IMR-90 (cell line): ENCODE measurements around the gene CLIC4. TPM values are rescaled to one million over a fixed set of nuclear protein-coding genes. Genes with fewer than 3 reads are reported as not detected.
A peak's percentile ranks its signal among the peaks of the same experiment; 100 is the strongest.

Source experiments
- ATAC-seq: fragments of 200-7000 bp; cut with Tn5 transposase; 2 replicates; pipeline ENCODE4 v1.9.1; 2020; ENCODE audit warnings: low read depth, mild to moderate bottlenecking, moderate library complexity
- BruUV-seq: library from RNA; stranded (reverse); fragments of 400-500 nt; replicated peaks from 2 replicates; lab custom pipeline; 2021; lab: Mats Ljungman, UMichigan
- CTCF ChIA-PET: fragments of 300-600 bp; formaldehyde crosslinking; extraction: SDS; loops from one replicate; lab custom pipeline; 2021; ENCODE audit warnings: antibody characterized with exemption; lab: Yijun Ruan, JAX
- POLR2A ChIA-PET: fragments of 300-600 bp; sonication (Branson Sonifier 250); formaldehyde crosslinking; loops from one replicate; lab custom pipeline; 2022; ENCODE audit warnings: antibody characterized with exemption; ENCODE audit not compliant: unreplicated experiment; lab: Charles Lee
- DNase-seq: peaks from one replicate; pipeline ENCODE4 v3.0.0; 2013
- H2AFZ ChIP-seq: replicated peaks from 2 replicates; pipeline ENCODE3; 2013; ENCODE audit warnings: low read length, mild to moderate bottlenecking; ENCODE audit not compliant: poor library complexity
- H2AK5ac ChIP-seq: 2 replicates; pipeline ENCODE4 v1.6.1; 2013; ENCODE audit warnings: low read depth, low read length, inconsistent platforms
- H2AK9ac ChIP-seq: replicated peaks from 2 replicates; pipeline ENCODE3; 2013; ENCODE audit warnings: mild to moderate bottlenecking, low read depth, low read length, moderate library complexity; ENCODE audit not compliant: poor library complexity
- H2BK120ac ChIP-seq: 2 replicates; pipeline ENCODE4 v1.6.1; 2013; ENCODE audit warnings: low read depth, low read length, inconsistent platforms
- H2BK15ac ChIP-seq: 3 replicates; pipeline ENCODE4 v1.6.1; 2013; ENCODE audit warnings: low read depth, low read length, inconsistent platforms
- H2BK20ac ChIP-seq: 2 replicates; pipeline ENCODE4 v1.6.1; 2013; ENCODE audit warnings: low read depth, mild to moderate bottlenecking, inconsistent platforms, low read length, moderate library complexity
- H2BK5ac ChIP-seq: 2 replicates; pipeline ENCODE4 v1.6.1; 2013; ENCODE audit warnings: mild to moderate bottlenecking, low read depth, low read length, inconsistent platforms; ENCODE audit not compliant: poor library complexity, severe bottlenecking
- H3K14ac ChIP-seq: replicated peaks from 2 replicates; pipeline ENCODE4 v1.6.1; 2013; ENCODE audit warnings: low read depth, low read length, inconsistent platforms
- H3K18ac ChIP-seq: 2 replicates; pipeline ENCODE4 v1.6.1; 2013; ENCODE audit warnings: low read depth, low read length, control low read depth
- H3K23ac ChIP-seq: 2 replicates; pipeline ENCODE4 v1.6.1; 2013; ENCODE audit warnings: low read depth, low read length, inconsistent platforms
- H3K27ac ChIP-seq: 2 replicates; pipeline ENCODE4 v1.5.1; 2013; ENCODE audit warnings: mild to moderate bottlenecking, control low read depth, low read length; ENCODE audit not compliant: insufficient read depth
- H3K27me3 ChIP-seq: 2 replicates; pipeline ENCODE4 v1.6.1; 2013; ENCODE audit warnings: low read length; ENCODE audit not compliant: control insufficient read depth, insufficient read depth
- H3K36me3 ChIP-seq: 2 replicates; pipeline ENCODE4 v1.6.1; 2013; ENCODE audit warnings: low read length, mixed read lengths; ENCODE audit not compliant: control insufficient read depth, insufficient read depth
- H3K4ac ChIP-seq: 2 replicates; pipeline ENCODE4 v1.6.1; 2013; ENCODE audit warnings: low read depth, low read length, inconsistent platforms
- H3K4me1 ChIP-seq: 2 replicates; pipeline ENCODE4 v1.6.1; 2013; ENCODE audit warnings: low read length, mixed read lengths; ENCODE audit not compliant: control insufficient read depth, insufficient read depth
- H3K4me2 ChIP-seq: 2 replicates; pipeline ENCODE4 v1.6.1; 2013; ENCODE audit warnings: low read depth, mild to moderate bottlenecking, control low read depth, low read length, moderate library complexity
- H3K4me3 ChIP-seq: 2 replicates; pipeline ENCODE4 v1.5.1; 2013; ENCODE audit warnings: low read depth, mild to moderate bottlenecking, control low read depth, low read length, moderate library complexity; ENCODE audit not compliant: insufficient read depth
- H3K56ac ChIP-seq: 2 replicates; pipeline ENCODE4 v1.6.1; 2013; ENCODE audit warnings: low read length, inconsistent platforms; ENCODE audit not compliant: insufficient read depth; ENCODE audit errors: extremely low read depth
- H3K79me1 ChIP-seq, 2 experiments: 2 replicates each; pipeline ENCODE4 v1.6.1; 2013; ENCODE audit warnings: low read length in 2 of 2, inconsistent platforms in 1 of 2, low read depth in 1 of 2
- H3K9ac ChIP-seq: 2 replicates; pipeline ENCODE4 v1.6.1; 2013; ENCODE audit warnings: low read depth, low read length, control low read depth
- H3K9me1 ChIP-seq: 2 replicates; pipeline ENCODE4 v1.6.1; 2013; ENCODE audit warnings: low read length, inconsistent platforms; ENCODE audit not compliant: insufficient read depth
- H3K9me3 ChIP-seq: 2 replicates; pipeline ENCODE4 v1.6.1; 2013; ENCODE audit warnings: low read length; ENCODE audit not compliant: control insufficient read depth, insufficient read depth
- H4K20me1 ChIP-seq: 2 replicates; pipeline ENCODE4 v1.6.1; 2013; ENCODE audit warnings: low read length, inconsistent platforms; ENCODE audit not compliant: insufficient read depth
- H4K5ac ChIP-seq: 2 replicates; pipeline ENCODE4 v1.6.1; 2013; ENCODE audit warnings: mild to moderate bottlenecking, low read depth, low read length, control low read depth
- H4K8ac ChIP-seq, 2 experiments: 2 replicates each; pipeline ENCODE4 v1.6.1; 2013; ENCODE audit warnings: low read depth in 2 of 2, low read length in 2 of 2, control low read depth in 1 of 2, inconsistent platforms in 1 of 2
- H4K91ac ChIP-seq: 2 replicates; pipeline ENCODE4 v1.6.1; 2013; ENCODE audit warnings: low read depth, low read length, inconsistent platforms; ENCODE audit not compliant: insufficient read depth
- NFE2L2 ChIP-seq: fragments of 150-350 bp; IDR thresholded peaks from 2 replicates; pipeline ENCODE4 v1.6.1; 2016; ENCODE audit warnings: low read depth, mild to moderate bottlenecking, low read length
- POLR2A ChIP-seq: IDR thresholded peaks from 2 replicates; pipeline ENCODE4 v1.6.1; 2012; ENCODE audit warnings: mild to moderate bottlenecking, low read depth, low read length
- RFX5 ChIP-seq: IDR thresholded peaks from 2 replicates; pipeline ENCODE4 v1.8.0; 2012; ENCODE audit warnings: low read depth, mild to moderate bottlenecking, low read length, moderate library complexity
- SMC3 ChIP-seq: fragments of 150-350 bp; IDR thresholded peaks from 2 replicates; pipeline ENCODE4 v1.6.1; 2016; ENCODE audit warnings: low read depth, mild to moderate bottlenecking, antibody characterized with exemption, low read length, moderate library complexity
- USF2 ChIP-seq: fragments of 150-350 bp; IDR thresholded peaks from 2 replicates; pipeline ENCODE4 v1.6.1; 2017; ENCODE audit warnings: mild to moderate bottlenecking, antibody characterized with exemption, low read length, low read depth
- WGBS, 2 experiments: methylation state at CpG; one replicate each; pipeline versions ENCODE4 v1.1.5 to v1.1.7; 2013; ENCODE audit warnings: missing lambda C conversion rate in 2 of 2; ENCODE audit not compliant: insufficient read length in 1 of 2; ENCODE audit errors: extremely low coverage in 2 of 2; 5-methylcytosine and 5-hydroxymethylcytosine counted together
- dilution Hi-C: fragments of 300-500 bp; cut with HindIII; formaldehyde crosslinking; loops from one replicate; pipeline ENCODE4 v1.14.3; 2018; ENCODE audit warnings: low sequenced_read_pairs; ENCODE audit not compliant: unreplicated experiment
- in situ Hi-C: fragments of 300-500 bp; cut with MboI; formaldehyde crosslinking; loops from 3 replicates; pipeline ENCODE4 v1.14.3; 2019; ENCODE audit warnings: low sequenced_read_pairs, inconsistent platforms, mixed read lengths
- intact Hi-C: fragments of 100-400 bp; cut with micrococcal nuclease; formaldehyde crosslinking; loops from 2 replicates; pipeline ENCODE4 v1.10.0; 2022
- polyA plus RNA-seq, 3 experiments: library from polyadenylated mRNA; depleted of rRNA; stranded (reverse); fragments of >200 nt; gene quantifications; 2 replicates each; pipeline ENCODE4 v1.2.3, GENCODE V29; 2012; ENCODE audit warnings: low replicate concordance in 1 of 3
- total RNA-seq: library from RNA; depleted of rRNA; stranded (reverse); fragments of >200 nt; gene quantifications from 2 replicates; pipeline ENCODE4 v1.2.3, GENCODE V29; 2012

Gene CLIC4
- total and polyA plus RNA-seq, 2 of the 4 experiments (the other 2 are of a cell fraction): 242 to 392 TPM

GRCh38 chr1:24759492-24759891 lies 14.2 kb downstream of the CLIC4 start:
- no peak overlapping the region for H3K4me3 ChIP-seq
- H3K27ac ChIP-seq: peak overlapping the region; percentile 23; the same call in 1 of the 2 replicates
- H3K27me3 ChIP-seq: no peaks in the 10 kb centered on the region
- peaks cover 9% of the 10 kb centered on the region for H3K36me3 ChIP-seq
- H3K9me1 ChIP-seq: peaks cover 13% of the 10 kb centered on the region
- H4K5ac ChIP-seq: no peak overlapping the region
- peak; percentile 22; the same call in 1 of the 2 replicates for ATAC-seq
- H3K18ac ChIP-seq: peak overlapping the region; percentile 24; the same call in 1 of the 2 replicates
- BruUV-seq: no TSS peak
- no peaks in the 10 kb centered on the region for H3K9me3 ChIP-seq
- H2BK20ac ChIP-seq: no peak overlapping the region
- dilution Hi-C loops: loop anchor here (10.0 kb wide), 2 partner anchors 45 to 95 kb away; no protein-coding TSS in a partner anchor
- CTCF ChIA-PET: no interaction called here
- H2AK9ac ChIP-seq: no peak overlapping the region
- H3K79me1 ChIP-seq: peaks cover 0 to 42% of the 10 kb centered on the region in 2 experiments; a peak in 2 of 4 replicates
- in situ Hi-C loops: no loop called here
- H3K23ac ChIP-seq: no peak overlapping the region
- TF ChIP-seq SMC3 (no peak), USF2 (no peak), POLR2A (no peak), NFE2L2 (no peak), RFX5 (no peak)
- H2AFZ ChIP-seq: no peak overlapping the region
- H3K56ac ChIP-seq: no peak overlapping the region
- H2BK5ac ChIP-seq: peak overlapping the region; percentile 65
- 20% methylated on average over 1 of the region's 5 CpGs; no CpG with 5 or more reads in 1 of the 2 experiments for WGBS, 2 experiments
- no peak overlapping the region for H3K4ac ChIP-seq
- DNase-seq: peak; percentile 65
- no peak overlapping the region for H2BK120ac ChIP-seq
- no peak overlapping the region for H3K14ac ChIP-seq
- H4K91ac ChIP-seq: no peak overlapping the region
- no peak overlapping the region for H3K9ac ChIP-seq
- peaks cover 19% of the 10 kb centered on the region for H3K4me1 ChIP-seq
- no peak overlapping the region for H2BK15ac ChIP-seq
- intact Hi-C loops: no loop called here
- peaks cover 92% of the 10 kb centered on the region for H4K20me1 ChIP-seq
- H4K8ac ChIP-seq: no peak overlapping the region
- POLR2A ChIA-PET: no interaction called here
- H3K4me2 ChIP-seq: no peak overlapping the region
- H2AK5ac ChIP-seq: no peak overlapping the region
